Endothelial cell of umbilical vein (primary cell): ENCODE results near the gene TMEM38A. TPM values are rescaled to one million over a fixed set of nuclear protein-coding genes. Genes with fewer than 3 reads are reported as not detected.

Source experiments
- BruUV-seq: library from RNA; stranded (reverse); fragments of 400-500 nt; replicated peaks from 2 replicates; lab custom pipeline; 2021; lab: Mats Ljungman, UMichigan
- CTCF ChIA-PET: fragments of 300-600, 350-600 bp; sonication (Branson Sonifier 250); formaldehyde crosslinking; loops from one replicate; lab custom pipeline; 2021; ENCODE audit warnings: antibody characterized with exemption, inconsistent platforms; lab: Charles Lee
- POLR2A ChIA-PET: fragments of 300-600, 350-600 bp; sonication (Branson Sonifier 250); formaldehyde crosslinking; loops from one replicate; lab custom pipeline; 2021; ENCODE audit warnings: antibody characterized with exemption, inconsistent platforms; lab: Charles Lee
- DNase-seq: peaks from one replicate; pipeline ENCODE4 v3.0.0-alpha.2; 2011; ENCODE audit warnings: low read depth, low spot score
- FAIRE-seq: peaks from 2 replicates; lab custom pipeline; 2011; peaks lifted over from hg19 to GRCh38; lab: Jason Lieb, UNC
- H2AFZ ChIP-seq: 2 replicates; pipeline ENCODE4 v1.6.0; 2012; ENCODE audit warnings: low read depth, low read length, control low read depth, inconsistent platforms
- H3K27ac ChIP-seq: 2 replicates; pipeline ENCODE4 v1.5.1; 2011; ENCODE audit warnings: low read depth, mild to moderate bottlenecking, control low read depth, low read length, moderate library complexity; ENCODE audit not compliant: insufficient read depth
- H3K27me3 ChIP-seq, 2 experiments: 2 replicates each; pipeline versions ENCODE4 v1.6.0 to v1.6.1; 2011; ENCODE audit warnings: low read length in 2 of 2, mixed read lengths in 1 of 2; ENCODE audit not compliant: control insufficient read depth in 2 of 2, insufficient read depth in 2 of 2
- H3K36me3 ChIP-seq, 2 experiments: 2 replicates in 1 of 2; 3 replicates in 1 of 2; pipeline ENCODE4 v1.5.1; 2011; ENCODE audit warnings: low read length in 2 of 2, mild to moderate bottlenecking in 1 of 2, moderate library complexity in 1 of 2; ENCODE audit not compliant: control insufficient read depth in 2 of 2, insufficient read depth in 2 of 2; ENCODE audit errors: extremely low read depth in 1 of 2
- H3K4me1 ChIP-seq: 3 replicates; pipeline ENCODE4 v1.5.1; 2011; ENCODE audit warnings: mild to moderate bottlenecking, low read length; ENCODE audit not compliant: control insufficient read depth, insufficient read depth; ENCODE audit errors: extremely low read depth
- H3K4me2 ChIP-seq: 2 replicates; pipeline ENCODE4 v1.6.1; 2011; ENCODE audit warnings: low read length, control low read depth, mixed read lengths; ENCODE audit not compliant: insufficient read depth
- H3K4me3 ChIP-seq, 3 experiments: fragments of 200-600 bp in 1 of 3; sonication (generic), shearing (Covaris generic) in 1 of 3; replicated peaks in 1 of 3; 2 replicates each; pipeline ENCODE4 v1.5.1; 2011 to 2016; ENCODE audit warnings: control low read depth in 3 of 3, low read length in 3 of 3, mild to moderate bottlenecking in 2 of 3, inconsistent platforms in 1 of 3, low read depth in 1 of 3, moderate library complexity in 1 of 3; ENCODE audit not compliant: insufficient read depth in 1 of 3
- H3K79me2 ChIP-seq: 2 replicates; pipeline ENCODE4 v1.6.0; 2012; ENCODE audit warnings: low read length, inconsistent platforms; ENCODE audit not compliant: control insufficient read depth, insufficient read depth
- H3K9ac ChIP-seq: replicated peaks from 2 replicates; pipeline ENCODE3; 2011; ENCODE audit warnings: low read length, control low read depth; ENCODE audit not compliant: insufficient read depth; ENCODE audit errors: extremely low read depth
- H3K9me1 ChIP-seq: replicated peaks from 3 replicates; pipeline ENCODE4 v1.6.0; 2011; ENCODE audit warnings: mild to moderate bottlenecking, low read length; ENCODE audit not compliant: control insufficient read depth, insufficient read depth; ENCODE audit errors: extremely low read depth
- H3K9me3 ChIP-seq: replicated peaks from 2 replicates; pipeline ENCODE4 v1.5.1; 2012; ENCODE audit warnings: low read length, inconsistent platforms; ENCODE audit not compliant: control insufficient read depth, insufficient read depth
- H4K20me1 ChIP-seq: replicated peaks from 2 replicates; pipeline ENCODE3; 2011; ENCODE audit warnings: mild to moderate bottlenecking, low read length; ENCODE audit not compliant: control insufficient read depth, insufficient read depth; ENCODE audit errors: extremely low read depth
- EZH2 ChIP-seq: IDR thresholded peaks from 2 replicates; pipeline ENCODE4 v1.6.1; 2012; ENCODE audit warnings: borderline replicate concordance, low read depth, mild to moderate bottlenecking, moderate library complexity, low read length, inconsistent platforms; ENCODE audit not compliant: severe bottlenecking
- FOS ChIP-seq: IDR thresholded peaks from 2 replicates; pipeline ENCODE4 v1.6.1; 2011; ENCODE audit warnings: mild to moderate bottlenecking, low read length, moderate library complexity, borderline replicate concordance; ENCODE audit not compliant: insufficient read depth
- GATA2 ChIP-seq: IDR thresholded peaks from 2 replicates; pipeline ENCODE4 v1.7.0; 2011; ENCODE audit warnings: low read depth, mild to moderate bottlenecking, moderate library complexity, mixed read lengths, low read length; ENCODE audit not compliant: insufficient read length, insufficient read depth
- JUN ChIP-seq: IDR thresholded peaks from 2 replicates; pipeline ENCODE4 v1.6.1; 2011; ENCODE audit warnings: borderline replicate concordance, low read depth; ENCODE audit not compliant: insufficient read length, insufficient read depth
- MYC ChIP-seq: IDR thresholded peaks from one replicate; pipeline ENCODE4 v1.6.1; 2011; ENCODE audit warnings: mild to moderate bottlenecking, low read depth, low read length
- POLR2A ChIP-seq: IDR thresholded peaks from 2 replicates; pipeline ENCODE4 v1.6.1; 2012; ENCODE audit warnings: low read depth, mild to moderate bottlenecking, control low read depth, low read length
- POLR2AphosphoS5 ChIP-seq: IDR thresholded peaks from 2 replicates; pipeline ENCODE4 v1.6.1; 2012; ENCODE audit warnings: low read depth, mild to moderate bottlenecking, control low read depth, low read length, moderate library complexity; ENCODE audit not compliant: insufficient read depth
- dilution Hi-C: fragments of 300-500 bp; cut with MboI; formaldehyde crosslinking; loops from one replicate; pipeline ENCODE4 v1.15.0; 2019; ENCODE audit warnings: low sequenced_read_pairs; ENCODE audit not compliant: extremely low pct_ligation_motif_present
- intact Hi-C: fragments of 100-400 bp; cut with micrococcal nuclease; formaldehyde crosslinking; loops from one replicate; pipeline ENCODE4 v1.10.0; 2022
- polyA plus RNA-seq, 4 experiments: library from polyadenylated mRNA; depleted of rRNA in 3 of 4; stranded (reverse) in 3 of 4; unstranded in 1 of 4; fragments of >200 nt; gene quantifications; 2 replicates each; pipeline versions ENCODE4 v1.2.1 to v1.2.3, GENCODE V29; 2011 to 2012; ENCODE audit warnings: missing spikeins in 1 of 4
- total RNA-seq: library from RNA; stranded (reverse); gene quantifications from 2 replicates; pipeline ENCODE4 v1.2.3, GENCODE V29; 2021
- TF ChIP-seq, protein P1 (sequence below): IDR thresholded peaks from 2 replicates; pipeline ENCODE4 v1.6.1; 2011; ENCODE audit not compliant: insufficient read depth, insufficient read length
- TF ChIP-seq, protein P2 (sequence below), 2 donors: IDR thresholded peaks; 1 replicate in 1 of 2; 2 replicates in 1 of 2; pipeline ENCODE4 v1.5.1; 2011; ENCODE audit warnings: low read length in 2 of 2, mild to moderate bottlenecking in 2 of 2, moderate library complexity in 2 of 2, control low read depth in 1 of 2, inconsistent platforms in 1 of 2, low read depth in 1 of 2; ENCODE audit not compliant: insufficient read depth in 1 of 2; ENCODE audit errors: extremely low read depth in 1 of 2

The TMEM38A gene
- total and polyA plus RNA-seq, 2 donors (not counting 3 experiments of a cell fraction or from before 2014, with no cell fraction given) = 1.6 TPM

DNA sequence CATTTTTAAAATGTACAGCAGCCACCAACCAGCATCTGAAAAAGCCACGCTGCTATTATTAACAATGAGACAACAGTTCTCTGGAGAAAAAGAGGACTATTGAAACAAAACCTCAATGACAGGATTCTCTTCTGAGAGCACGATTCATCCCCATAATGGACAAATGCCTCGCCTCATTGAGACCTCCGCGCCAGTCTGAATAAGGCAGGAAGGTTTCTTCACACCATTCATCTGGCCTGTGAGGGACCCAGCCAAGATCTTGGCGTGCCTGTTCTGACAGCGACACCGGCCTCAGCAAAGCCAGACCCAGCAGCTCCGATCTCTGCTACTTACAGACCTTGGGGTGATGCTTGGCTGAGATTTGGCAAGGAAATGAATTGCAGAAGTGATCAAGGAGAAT lies 15.8 kb upstream of the TMEM38A start:
- H3K4me2 ChIP-seq = no peak overlapping the region
- DNase-seq (no peak), FAIRE-seq (no peak)
- no peak overlapping the region for H3K9ac ChIP-seq
- H4K20me1 ChIP-seq = peaks cover 2% of the 10 kb centered on the region
- H3K27me3 ChIP-seq = no peaks in the 10 kb centered on the region
- intact Hi-C loops (no loop called here), dilution Hi-C loops (no loop called here)
- ChIA-PET CTCF (no interaction called here), POLR2A (no interaction called here)
- H3K9me1 ChIP-seq = no peaks in the 10 kb centered on the region
- H3K79me2 ChIP-seq = peaks cover 16% of the 10 kb centered on the region
- BruUV-seq = no TSS peak
- no peak overlapping the region for H3K27ac ChIP-seq
- no peak overlapping the region for H3K4me3 ChIP-seq
- H3K36me3 ChIP-seq = peaks cover 19 to 24% of the 10 kb centered on the region in 2 experiments
- H3K4me1 ChIP-seq = no peaks in the 10 kb centered on the region
- no peak overlapping the region for H2AFZ ChIP-seq
- no peak for TF ChIP-seq GATA2
- TF ChIP-seq, protein P1, sequence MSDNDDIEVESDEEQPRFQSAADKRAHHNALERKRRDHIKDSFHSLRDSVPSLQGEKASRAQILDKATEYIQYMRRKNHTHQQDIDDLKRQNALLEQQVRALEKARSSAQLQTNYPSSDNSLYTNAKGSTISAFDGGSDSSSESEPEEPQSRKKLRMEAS = no peak
- no peak for TF ChIP-seq POLR2AphosphoS5
- no peak for TF ChIP-seq POLR2A
- no peak for TF ChIP-seq EZH2
- TF ChIP-seq, protein P2, sequence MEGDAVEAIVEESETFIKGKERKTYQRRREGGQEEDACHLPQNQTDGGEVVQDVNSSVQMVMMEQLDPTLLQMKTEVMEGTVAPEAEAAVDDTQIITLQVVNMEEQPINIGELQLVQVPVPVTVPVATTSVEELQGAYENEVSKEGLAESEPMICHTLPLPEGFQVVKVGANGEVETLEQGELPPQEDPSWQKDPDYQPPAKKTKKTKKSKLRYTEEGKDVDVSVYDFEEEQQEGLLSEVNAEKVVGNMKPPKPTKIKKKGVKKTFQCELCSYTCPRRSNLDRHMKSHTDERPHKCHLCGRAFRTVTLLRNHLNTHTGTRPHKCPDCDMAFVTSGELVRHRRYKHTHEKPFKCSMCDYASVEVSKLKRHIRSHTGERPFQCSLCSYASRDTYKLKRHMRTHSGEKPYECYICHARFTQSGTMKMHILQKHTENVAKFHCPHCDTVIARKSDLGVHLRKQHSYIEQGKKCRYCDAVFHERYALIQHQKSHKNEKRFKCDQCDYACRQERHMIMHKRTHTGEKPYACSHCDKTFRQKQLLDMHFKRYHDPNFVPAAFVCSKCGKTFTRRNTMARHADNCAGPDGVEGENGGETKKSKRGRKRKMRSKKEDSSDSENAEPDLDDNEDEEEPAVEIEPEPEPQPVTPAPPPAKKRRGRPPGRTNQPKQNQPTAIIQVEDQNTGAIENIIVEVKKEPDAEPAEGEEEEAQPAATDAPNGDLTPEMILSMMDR (IDR thresholded peaks at IDR 0.05; ENCODE audit: extremely low read depth in 1 of 2, insufficient read depth in 1 of 2, low read depth in 1 of 2, low read length in 2 of 2) = no peak
- no peak for TF ChIP-seq MYC
- TF ChIP-seq JUN = no peak
- TF ChIP-seq FOS = no peak
- H3K9me3 ChIP-seq = no peaks in the 10 kb centered on the region
